A549 (cell line): ENCODE data around the gene ROR1. TPM values are rescaled to one million over a fixed set of nuclear protein-coding genes. Genes with fewer than 3 reads are reported as not detected.

ENCODE experiments used
- ATAC-seq, 2 experiments: fragments of 200-7000 bp in 1 of 2; fragments of >200 bp in 1 of 2; cut with Nextera tagmentation in 1 of 2; cut with Tn5 transposase in 1 of 2; 3 replicates each; pipeline versions ENCODE4 v1.8.0 to v1.9.1; 2018 to 2020; ENCODE audit warnings: mild to moderate bottlenecking in 1 of 2, moderate library complexity in 1 of 2
- CTCF ChIA-PET: fragments of 300-600 bp; sonication (Branson Sonifier 250); formaldehyde crosslinking; extraction: SDS; loops from one replicate; lab custom pipeline; 2021; ENCODE audit warnings: antibody characterized with exemption, inconsistent platforms; lab: Yijun Ruan, JAX
- POLR2A ChIA-PET: fragments of 350-600 bp; formaldehyde crosslinking; extraction: SDS; loops from one replicate; lab custom pipeline; 2021; ENCODE audit warnings: antibody characterized with exemption, inconsistent platforms; lab: Yijun Ruan, JAX
- DNase-seq, 2 experiments: peaks; one replicate each; pipeline versions ENCODE4 v3.0.0 to v3.0.0-alpha.2; 2011 to 2016; ENCODE audit warnings: low read depth in 1 of 2, low spot score in 1 of 2
- FAIRE-seq: peaks from 2 replicates; lab custom pipeline; 2011; peaks lifted over from hg19 to GRCh38; lab: Jason Lieb, UNC
- H3K27ac ChIP-seq, 2 experiments: fragments of >200 bp; sonication (Bioruptor Twin); formaldehyde crosslinking; 3 replicates each; pipeline ENCODE4 v1.5.1; 2016 to 2017
- H3K4me1 ChIP-seq: fragments of >200 bp; sonication (Bioruptor Twin); formaldehyde crosslinking; 3 replicates; pipeline ENCODE4 v1.6.1; 2016
- H3K4me2 ChIP-seq: fragments of >200 bp; sonication (Bioruptor Twin); formaldehyde crosslinking; 3 replicates; pipeline ENCODE4 v1.6.1; 2016
- H3K4me3 ChIP-seq: fragments of >200 bp; sonication (Bioruptor Twin); formaldehyde crosslinking; 3 replicates; pipeline ENCODE4 v1.5.1; 2016
- H3K9me3 ChIP-seq: fragments of >200 bp; sonication (Bioruptor Twin); formaldehyde crosslinking; 3 replicates; pipeline ENCODE4 v1.6.1; 2016
- BHLHE40 ChIP-seq: IDR thresholded peaks from 2 replicates; pipeline ENCODE4 v1.6.1; 2012; ENCODE audit warnings: low read depth, low read length, inconsistent platforms
- CBX2 ChIP-seq: fragments of 200-600 bp; sonication (generic); IDR thresholded peaks from 2 replicates; pipeline ENCODE4 v1.6.1; 2016; ENCODE audit warnings: low read depth, mild to moderate bottlenecking, borderline replicate concordance
- CEBPB ChIP-seq, 2 experiments: fragments of >200 bp in 1 of 2; sonication (Bioruptor Twin) in 1 of 2; formaldehyde crosslinking in 1 of 2; IDR thresholded peaks; 2 replicates each; pipeline ENCODE4 v1.6.1; 2012 to 2016
- CHD2 ChIP-seq: fragments of 150-350 bp; IDR thresholded peaks from 2 replicates; pipeline ENCODE4 v1.6.1; 2014; ENCODE audit warnings: low read length; ENCODE audit not compliant: partially characterized antibody
- CTCF ChIP-seq: fragments of >200 bp; sonication (Bioruptor Twin); formaldehyde crosslinking; IDR thresholded peaks from 3 replicates; pipeline ENCODE4 v1.5.1; 2016
- EHMT2 ChIP-seq: fragments of 200-600 bp; sonication (generic); IDR thresholded peaks from 2 replicates; pipeline ENCODE4 v1.6.1; 2016; ENCODE audit warnings: antibody characterized with exemption, low read depth, mild to moderate bottlenecking, moderate library complexity
- EP300 ChIP-seq, 2 experiments: fragments of >200 bp; sonication (Bioruptor Twin); formaldehyde crosslinking; IDR thresholded peaks; 2 replicates in 1 of 2; 3 replicates in 1 of 2; pipeline ENCODE4 v1.6.1; 2016 to 2017
- FOSB ChIP-seq: fragments of 250-450 bp; sonication (Bioruptor Pico); IDR thresholded peaks from 2 replicates; pipeline ENCODE4 v1.5.0; 2020; ENCODE audit warnings: mild to moderate bottlenecking, moderate library complexity
- FOXS1 ChIP-seq: fragments of 250-450 bp; sonication (Bioruptor Pico); IDR thresholded peaks from 2 replicates; pipeline ENCODE4 v1.5.0; 2020; ENCODE audit warnings: mild to moderate bottlenecking, moderate library complexity
- HEYL ChIP-seq: fragments of 250-450 bp; sonication (Bioruptor Pico); IDR thresholded peaks from 2 replicates; pipeline ENCODE4 v1.8.0; 2021; ENCODE audit warnings: mild to moderate bottlenecking, moderate library complexity
- HOXA7 ChIP-seq: fragments of 250-450 bp; sonication (Bioruptor Pico); IDR thresholded peaks from 2 replicates; pipeline ENCODE4 v1.5.0; 2020; ENCODE audit warnings: mild to moderate bottlenecking, moderate library complexity
- HOXB13 ChIP-seq: fragments of 250-450 bp; sonication (Bioruptor Pico); IDR thresholded peaks from 2 replicates; pipeline ENCODE4 v1.5.0; 2020; ENCODE audit warnings: low read depth, mild to moderate bottlenecking, moderate library complexity
- HOXB5 ChIP-seq: fragments of 250-450 bp; sonication (Bioruptor Pico); IDR thresholded peaks from 2 replicates; pipeline ENCODE4 v1.5.0; 2020; ENCODE audit warnings: mild to moderate bottlenecking, moderate library complexity
- JUNB ChIP-seq: fragments of >200 bp; sonication (Bioruptor Twin); formaldehyde crosslinking; IDR thresholded peaks from 2 replicates; pipeline ENCODE4 v1.6.1; 2016
- KDM1A ChIP-seq: fragments of 200-600 bp; sonication (generic); IDR thresholded peaks from 2 replicates; pipeline ENCODE4 v1.6.1; 2016; ENCODE audit warnings: low read depth, mild to moderate bottlenecking
- KDM5A ChIP-seq: fragments of 200-600 bp; sonication (generic); IDR thresholded peaks from 2 replicates; pipeline ENCODE4 v1.6.1; 2016; ENCODE audit warnings: antibody characterized with exemption, mild to moderate bottlenecking
- MAX ChIP-seq: IDR thresholded peaks from 2 replicates; pipeline ENCODE4 v1.6.1; 2012
- MAZ ChIP-seq: fragments of 150-350 bp; IDR thresholded peaks from 2 replicates; pipeline ENCODE4 v1.6.1; 2014; ENCODE audit warnings: antibody characterized with exemption, low read depth, low read length, borderline replicate concordance
- NPAS2 ChIP-seq: fragments of 250-450 bp; sonication (Bioruptor Pico); IDR thresholded peaks from 2 replicates; pipeline ENCODE4 v1.8.0; 2022; ENCODE audit warnings: mild to moderate bottlenecking, moderate library complexity, borderline replicate concordance
- NR3C1 ChIP-seq: fragments of >200 bp; sonication (Bioruptor Twin); formaldehyde crosslinking; IDR thresholded peaks from 3 replicates; pipeline ENCODE4 v1.6.1; 2017
- PBX3 ChIP-seq: IDR thresholded peaks from 2 replicates; pipeline ENCODE4 v1.6.1; 2012
- POLR2A ChIP-seq: IDR thresholded peaks from 2 replicates; pipeline ENCODE4 v1.6.1; 2012; ENCODE audit warnings: mild to moderate bottlenecking, low read length
- RAD21 ChIP-seq, 2 experiments: fragments of >200 bp in 1 of 2; sonication (Bioruptor Twin) in 1 of 2; formaldehyde crosslinking in 1 of 2; IDR thresholded peaks in 1 of 2; conservative IDR thresholded peaks in 1 of 2; 2 replicates in 1 of 2; 3 replicates in 1 of 2; pipeline ENCODE4 v1.6.1; 2012 to 2018; ENCODE audit warnings: inconsistent platforms in 1 of 2
- RCOR1 ChIP-seq: fragments of 150-350 bp; IDR thresholded peaks from 2 replicates; pipeline ENCODE4 v1.6.1; 2014; ENCODE audit warnings: antibody characterized with exemption, low read length, low read depth
- RNF2 ChIP-seq: fragments of 200-600 bp; sonication (generic); IDR thresholded peaks from 2 replicates; pipeline ENCODE4 v1.6.1; 2016; ENCODE audit warnings: low read depth, mild to moderate bottlenecking, antibody characterized with exemption, moderate library complexity, borderline replicate concordance
- SREBF2 ChIP-seq: fragments of 450-650 bp; IDR thresholded peaks from 2 replicates; pipeline ENCODE4 v1.6.1; 2014; ENCODE audit warnings: mild to moderate bottlenecking, moderate library complexity
- USF2 ChIP-seq: fragments of 450-650 bp; IDR thresholded peaks from 2 replicates; pipeline ENCODE4 v1.6.1; 2014; ENCODE audit warnings: antibody characterized with exemption
- ZC3H11A ChIP-seq: fragments of 450-650 bp; IDR thresholded peaks from 2 replicates; pipeline ENCODE4 v1.6.1; 2014; ENCODE audit warnings: antibody characterized with exemption, mild to moderate bottlenecking
- ZFP36 ChIP-seq: fragments of 450-650 bp; IDR thresholded peaks from 2 replicates; pipeline ENCODE4 v1.6.1; 2014; ENCODE audit warnings: borderline replicate concordance; ENCODE audit not compliant: partially characterized antibody
- ZNF302 ChIP-seq: fragments of 250-450 bp; sonication (Bioruptor Pico); IDR thresholded peaks from 2 replicates; pipeline ENCODE4 v1.9.0; 2021; ENCODE audit warnings: inconsistent platforms, mild to moderate bottlenecking, moderate library complexity
- ZSCAN20 ChIP-seq: fragments of 250-450 bp; sonication (Bioruptor Pico); IDR thresholded peaks from 2 replicates; pipeline ENCODE4 v1.8.0; 2022; ENCODE audit warnings: mild to moderate bottlenecking, moderate library complexity
- WGBS: methylation state at CpG from one replicate; pipeline ENCODE4 v1.1.6; 2017; ENCODE audit errors: missing lambda C conversion rate; 5-methylcytosine and 5-hydroxymethylcytosine counted together
- polyA plus RNA-seq, 4 experiments: library from polyadenylated mRNA; depleted of rRNA in 3 of 4; stranded (reverse); fragments of >200 nt; fragmentation: RNase III in 1 of 4; extraction: RNeasy Plus Mini Kit Qiagen cat#74134 plus additional on column Dnase treatment in 1 of 4; gene quantifications; 2 replicates in 3 of 4; 3 replicates in 1 of 4; pipeline ENCODE4 v1.2.3, GENCODE V29; 2011 to 2017

ROR1 gene
- polyA plus RNA-seq, 2 of the 4 experiments (the other 2 are of a cell fraction) = 6.5 to 19.0 TPM

- POLR2A ChIA-PET = no interaction called here
- no peak overlapping the region for H3K27ac ChIP-seq
- TF ChIP-seq CHD2 = no peak
- TF ChIP-seq HEYL (CRISPR knock-in tag) = no peak
- no peak for TF ChIP-seq FOXS1 (CRISPR knock-in tag)
- TF ChIP-seq JUNB = no peak
- TF ChIP-seq RNF2 = no peak
- no peak for TF ChIP-seq HOXB13
- TF ChIP-seq CTCF = no peak
- no peak for TF ChIP-seq HOXB5 (CRISPR knock-in tag)
- no peak for TF ChIP-seq CEBPB (IDR thresholded peaks at IDR 0.05)
- no peak overlapping the region for H3K4me3 ChIP-seq
- 95% methylated on average over 2 of the region's 2 CpGs for WGBS
- no peak overlapping the region for H3K4me2 ChIP-seq
- CTCF ChIA-PET = no interaction called here
- no peaks in the 10 kb centered on the region for H3K4me1 ChIP-seq
- DNase-seq (no peak), ATAC-seq (no peak), FAIRE-seq (no peak)
- H3K9me3 ChIP-seq = peaks cover 15% of the 10 kb centered on the region; the same call in 2 of the 3 replicates
Observed at GRCh38 chr1:63958556-63958955, 184.7 kb downstream of the ROR1 start.

GRCh38 chr1:63960326-63960725, 186.5 kb downstream of the ROR1 start:
- H3K4me1 ChIP-seq = no peaks in the 10 kb centered on the region
- ATAC-seq (no peak), FAIRE-seq (no peak), DNase-seq (no peak)
- WGBS = 93% methylated on average over 5 of the region's 5 CpGs
- no peak overlapping the region for H3K4me2 ChIP-seq
- no peaks in the 10 kb centered on the region for H3K9me3 ChIP-seq
- ChIA-PET POLR2A (no interaction called here), CTCF (no interaction called here)
- no peak overlapping the region for H3K4me3 ChIP-seq
- no peak overlapping the region for H3K27ac ChIP-seq
- TF ChIP-seq KDM1A (no peak), SREBF2 (no peak), PBX3 (no peak), POLR2A (no peak), FOSB (no peak), ZC3H11A (no peak), ZFP36 (no peak)

- Histone ChIP-seq H3K4me1 (peaks cover 17% of the 10 kb centered on the region; the same call in 2 of the 3 replicates), H3K27ac (no peak overlapping the region), H3K4me3 (no peak overlapping the region), H3K4me2 (no peak overlapping the region), H3K9me3 (no peaks in the 10 kb centered on the region)
- no peak for DNase-seq
- ChIA-PET POLR2A (no interaction called here), CTCF (no interaction called here)
- ATAC-seq = no peak
- FAIRE-seq = no peak
- 93% methylated on average over 12 of the region's 12 CpGs for WGBS
- TF ChIP-seq HOXB5 (CRISPR knock-in tag) = no peak
- no peak for TF ChIP-seq FOXS1 (CRISPR knock-in tag)
- TF ChIP-seq MAZ = no peak
- no peak for TF ChIP-seq HOXA7 (CRISPR knock-in tag)
- no peak for TF ChIP-seq EP300 (IDR thresholded peaks at IDR 0.05)
- TF ChIP-seq RCOR1 = no peak
- no peak for TF ChIP-seq KDM5A
Observed at GRCh38 chr1:63966016-63966415, 192.2 kb downstream of the ROR1 start.

GRCh38 chr1:63967901-63968300, 194.1 kb downstream of the ROR1 start:
- WGBS = 96% methylated on average over 3 of the region's 3 CpGs
- peaks cover 17% of the 10 kb centered on the region; the same call in 2 of the 3 replicates for H3K4me1 ChIP-seq
- no peak overlapping the region for H3K4me3 ChIP-seq
- CTCF ChIA-PET = no interaction called here
- ATAC-seq (no peak), FAIRE-seq (no peak), DNase-seq (no peak)
- no peak overlapping the region for H3K4me2 ChIP-seq
- H3K9me3 ChIP-seq = no peaks in the 10 kb centered on the region
- no peak overlapping the region for H3K27ac ChIP-seq
- POLR2A ChIA-PET = no interaction called here
- TF ChIP-seq CBX2 (no peak), EHMT2 (no peak), MAX (no peak), KDM5A (no peak), ZNF302 (CRISPR knock-in tag) (no peak), RAD21 (conservative IDR thresholded peaks at IDR 0.05 in 1 of 2, IDR thresholded peaks at IDR 0.05 in 1 of 2) (no peak), ZFP36 (no peak), NPAS2 (CRISPR knock-in tag) (no peak), BHLHE40 (no peak), ZSCAN20 (CRISPR knock-in tag) (no peak), USF2 (no peak), NR3C1 (no peak)
